Embryonic facial prominence (tissue), 1 donor: ENCODE measurements around the gene TAS2R3.
A peak's percentile ranks its signal among the peaks of the same experiment; 100 is the strongest.
"Not testable (repeated sequence)": the region's sequence is repeated elsewhere in the genome, so short reads cannot be mapped to it uniquely, and the experiment has no call there.

Experiments used
- DNase-seq: peaks from one replicate; pipeline ENCODE4 v3.0.0-alpha.2; 2016; ENCODE audit errors: extremely low spot score

TAS2R3 gene

GRCh38 chr7:141763797-141764196 is at the start of gene TAS2R3:
TSS of gene TAS2R3 (plus strand) at chr7:141764097. CDS start at chr7:141764159, 62 bp downstream.
- DNase-seq, result no peak

GRCh38 chr7:141714571-141714970 is 49.3 kb upstream of the TAS2R3 start:
- DNase-seq, result no peak

- no peak for DNase-seq
Measured at GRCh38 chr7:141715018-141715417, 48.9 kb upstream of the TAS2R3 start.

GRCh38 chr7:141715794-141716689 is 47.9 kb upstream of the TAS2R3 start:
- no peak for DNase-seq

- DNase-seq, result no peak
Measured at GRCh38 chr7:141717450-141717849, 46.4 kb upstream of the TAS2R3 start.

GRCh38 chr7:141722529-141722928 is 41.4 kb upstream of the TAS2R3 start:
- DNase-seq, result no peak

GRCh38 chr7:141729020-141729419 is 34.9 kb upstream of the TAS2R3 start:
- no peak for DNase-seq

GRCh38 chr7:141731476-141732149 is 32.3 kb upstream of the TAS2R3 start:
- no peak for DNase-seq

GRCh38 chr7:141737118-141737835 is 26.6 kb upstream of the TAS2R3 start:
- no peak for DNase-seq

- peak; percentile 93 for DNase-seq
Measured at GRCh38 chr7:141737836-141738591, 25.9 kb upstream of the TAS2R3 start, which contains the start of gene SSBP1. TSS of gene SSBP1 (plus strand) at chr7:141738358. CDS start at chr7:141739167, 809 bp downstream.

- DNase-seq, result no peak
Measured at GRCh38 chr7:141738592-141739013, 25.3 kb upstream of the TAS2R3 start.

GRCh38 chr7:141739250-141739649 is 24.6 kb upstream of the TAS2R3 start:
- DNase-seq, result no peak

- DNase-seq, result no peak
Measured at GRCh38 chr7:141742229-141742628, 21.7 kb upstream of the TAS2R3 start.

GRCh38 chr7:141744131-141744530 is 19.8 kb upstream of the TAS2R3 start:
- DNase-seq, result no peak

GRCh38 chr7:141748396-141748795 is 15.5 kb upstream of the TAS2R3 start:
- DNase-seq, result no peak

GRCh38 chr7:141751904-141752303 is 12.0 kb upstream of the TAS2R3 start:
- DNase-seq, result not testable (repeated sequence)

GRCh38 chr7:141752634-141753033 is 11.3 kb upstream of the TAS2R3 start:
- DNase-seq, result no peak

- no peak for DNase-seq
Measured at GRCh38 chr7:141754939-141755338, 9.0 kb upstream of the TAS2R3 start.

GRCh38 chr7:141770083-141770583 is 6.2 kb downstream of the TAS2R3 start:
- DNase-seq, result not testable (repeated sequence)

- no peak for DNase-seq
Measured at GRCh38 chr7:141776374-141776773, 12.5 kb downstream of the TAS2R3 start, which contains the start of gene TAS2R4. TSS of gene TAS2R4 (plus strand) at chr7:141776674. CDS start at chr7:141778489, 1,815 bp downstream.
